ENCODE data around the gene RRN3.
"Not testable (repeated sequence)": the region's sequence is repeated elsewhere in the genome, so short reads cannot be mapped to it uniquely, and the experiment has no call there.

Gene RRN3

DNA sequence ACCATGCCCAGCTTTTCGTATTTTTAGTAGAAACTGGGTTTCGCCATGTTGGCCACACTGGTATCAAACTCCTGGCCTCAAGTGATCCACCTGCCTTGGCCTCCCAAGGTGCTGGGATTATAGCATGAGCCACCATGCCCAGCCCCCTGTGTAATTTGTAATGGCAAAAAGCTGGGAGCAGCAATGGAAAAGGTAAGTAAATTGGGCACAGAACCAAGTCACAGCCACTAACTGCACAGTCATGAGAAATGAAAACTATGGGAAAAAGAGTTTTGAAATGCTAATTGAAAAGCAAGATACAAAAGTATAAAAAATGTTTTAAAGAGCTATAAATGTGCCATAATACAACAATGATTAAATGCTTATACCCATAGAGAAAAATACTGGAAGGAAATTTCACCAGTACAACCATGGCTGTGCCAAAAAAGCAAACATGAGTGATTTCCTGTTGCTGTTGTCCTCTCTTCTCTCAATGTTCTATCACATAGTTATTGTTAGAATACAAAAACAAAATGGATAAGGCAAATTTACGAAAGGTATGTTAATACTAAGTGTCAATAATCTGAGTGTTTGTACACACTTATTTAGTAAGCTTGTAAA is 44.4 kb downstream of the RRN3 start:
- H3K27me3 ChIP-seq (ENCODE audit: insufficient read depth, low read length, poor library complexity) = no peaks in the 10 kb centered on the region
- TF ChIP-seq EZH2 (IDR thresholded peaks at IDR 0.05; ENCODE audit: borderline replicate concordance, low read depth, low read length, severe bottlenecking) = no peak
- TF ChIP-seq, protein P1, sequence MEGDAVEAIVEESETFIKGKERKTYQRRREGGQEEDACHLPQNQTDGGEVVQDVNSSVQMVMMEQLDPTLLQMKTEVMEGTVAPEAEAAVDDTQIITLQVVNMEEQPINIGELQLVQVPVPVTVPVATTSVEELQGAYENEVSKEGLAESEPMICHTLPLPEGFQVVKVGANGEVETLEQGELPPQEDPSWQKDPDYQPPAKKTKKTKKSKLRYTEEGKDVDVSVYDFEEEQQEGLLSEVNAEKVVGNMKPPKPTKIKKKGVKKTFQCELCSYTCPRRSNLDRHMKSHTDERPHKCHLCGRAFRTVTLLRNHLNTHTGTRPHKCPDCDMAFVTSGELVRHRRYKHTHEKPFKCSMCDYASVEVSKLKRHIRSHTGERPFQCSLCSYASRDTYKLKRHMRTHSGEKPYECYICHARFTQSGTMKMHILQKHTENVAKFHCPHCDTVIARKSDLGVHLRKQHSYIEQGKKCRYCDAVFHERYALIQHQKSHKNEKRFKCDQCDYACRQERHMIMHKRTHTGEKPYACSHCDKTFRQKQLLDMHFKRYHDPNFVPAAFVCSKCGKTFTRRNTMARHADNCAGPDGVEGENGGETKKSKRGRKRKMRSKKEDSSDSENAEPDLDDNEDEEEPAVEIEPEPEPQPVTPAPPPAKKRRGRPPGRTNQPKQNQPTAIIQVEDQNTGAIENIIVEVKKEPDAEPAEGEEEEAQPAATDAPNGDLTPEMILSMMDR (IDR thresholded peaks at IDR 0.05; ENCODE audit: borderline replicate concordance, extremely low read depth, low read length, poor library complexity, severe bottlenecking) = no peak
- H4K20me1 ChIP-seq (ENCODE audit: insufficient read depth, low read length) = peaks cover 5% of the 10 kb centered on the region
- no peak for ATAC-seq (ENCODE audit: insufficient read depth, low read depth)
- no peak overlapping the region for H2AFZ ChIP-seq (ENCODE audit: low read depth, low read length)
- H3K27ac ChIP-seq (ENCODE audit: low read length) = no peak overlapping the region
- no peak overlapping the region for H3K4me3 ChIP-seq (ENCODE audit: low read depth in 1 of 2, low read length in 2 of 2)
- peaks cover 20% of the 10 kb centered on the region for H3K36me3 ChIP-seq (ENCODE audit: insufficient read depth, low read length)
- H3K4me1 ChIP-seq (ENCODE audit: insufficient read depth, low read length) = peaks cover 10% of the 10 kb centered on the region
- DNase-seq = no peak
- no peaks in the 10 kb centered on the region for H3K9me3 ChIP-seq (ENCODE audit: insufficient read depth, low read length, severe bottlenecking)
- H3K79me2 ChIP-seq (ENCODE audit: insufficient read depth, low read length) = peaks cover 38% of the 10 kb centered on the region
- no peak overlapping the region for H3K9ac ChIP-seq (ENCODE audit: low read depth, low read length)
- H3K4me2 ChIP-seq (ENCODE audit: insufficient read depth, low read length) = no peak overlapping the region

DNA sequence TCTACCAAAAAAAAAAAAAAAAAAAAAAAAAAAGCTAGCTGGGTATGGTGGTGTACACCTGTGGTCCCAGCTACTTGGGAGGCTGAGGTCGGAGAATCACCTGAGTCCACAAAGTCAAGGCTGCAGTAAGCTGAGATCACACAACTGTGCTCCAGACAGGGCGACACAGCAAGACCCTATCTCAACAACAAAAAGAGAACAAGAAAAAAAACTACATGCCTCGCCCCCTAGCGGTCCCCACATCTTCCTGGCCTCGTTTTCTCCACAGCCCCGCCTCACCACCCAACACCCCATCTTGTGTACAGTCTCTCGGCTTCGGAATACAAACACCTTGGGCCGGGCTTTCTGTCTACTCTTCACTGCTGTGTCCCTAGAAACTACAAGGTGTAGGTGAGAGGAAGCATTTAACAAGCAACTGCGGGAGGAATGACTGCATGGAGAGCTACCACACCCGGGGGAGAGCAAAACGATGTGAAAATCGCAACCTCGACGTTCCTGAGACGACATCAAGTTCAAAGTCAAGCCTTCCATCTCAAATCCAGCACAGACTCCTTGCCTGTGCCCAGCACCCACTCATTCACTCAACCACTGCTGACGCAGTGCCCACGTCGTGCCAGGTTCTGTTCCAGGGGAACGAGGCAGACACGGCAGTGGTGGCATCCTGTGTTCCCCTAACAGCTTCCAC is 47.2 kb downstream of the RRN3 start:
- DNase-seq (no peak), ATAC-seq (ENCODE audit: insufficient read depth, low read depth) (no peak)
- Histone ChIP-seq H3K27ac (ENCODE audit: low read length) (no peak overlapping the region), H3K4me2 (ENCODE audit: insufficient read depth, low read length) (no peak overlapping the region), H3K36me3 (ENCODE audit: insufficient read depth, low read length) (peaks cover 35% of the 10 kb centered on the region), H3K4me3 (ENCODE audit: low read depth in 1 of 2, low read length in 2 of 2) (no peak overlapping the region), H3K9me3 (ENCODE audit: insufficient read depth, low read length, severe bottlenecking) (no peaks in the 10 kb centered on the region), H4K20me1 (ENCODE audit: insufficient read depth, low read length) (peaks cover 5% of the 10 kb centered on the region), H3K9ac (ENCODE audit: low read depth, low read length) (no peak overlapping the region), H2AFZ (ENCODE audit: low read depth, low read length) (no peak overlapping the region), H3K27me3 (ENCODE audit: insufficient read depth, low read length, poor library complexity) (no peaks in the 10 kb centered on the region), H3K79me2 (ENCODE audit: insufficient read depth, low read length) (peaks cover 17% of the 10 kb centered on the region), H3K4me1 (ENCODE audit: insufficient read depth, low read length) (no peaks in the 10 kb centered on the region)
- TF ChIP-seq, protein P1 (IDR thresholded peaks at IDR 0.05; ENCODE audit: borderline replicate concordance, extremely low read depth, low read length, poor library complexity, severe bottlenecking) = no peak
- no peak for TF ChIP-seq EZH2 (IDR thresholded peaks at IDR 0.05; ENCODE audit: borderline replicate concordance, low read depth, low read length, severe bottlenecking)

DNA sequence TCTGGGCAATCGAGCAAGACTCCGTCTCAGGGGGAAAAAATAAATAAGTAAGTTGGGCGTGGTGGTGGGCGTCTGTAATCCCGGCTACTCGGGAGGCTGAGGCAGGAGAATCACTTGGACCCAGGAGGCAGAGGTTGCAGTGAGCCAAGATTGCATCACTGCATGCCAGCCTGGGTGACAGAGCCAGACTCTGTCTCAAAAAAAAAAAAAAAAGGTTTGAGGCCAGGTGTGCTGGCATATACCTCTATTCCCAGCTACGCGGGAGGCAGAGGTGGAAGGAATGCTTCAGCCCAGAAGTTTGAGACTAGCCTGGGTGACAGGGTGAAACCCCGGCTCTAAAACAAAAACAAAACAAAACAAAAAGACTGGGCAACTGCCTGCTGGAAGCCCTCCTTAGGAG is 48.8 kb downstream of the RRN3 start:
- peaks cover 50% of the 10 kb centered on the region for H3K36me3 ChIP-seq (ENCODE audit: insufficient read depth, low read length)
- not testable (repeated sequence) for H3K9me3 ChIP-seq (ENCODE audit: insufficient read depth, low read length, severe bottlenecking); H3K4me3 ChIP-seq (ENCODE audit: low read depth in 1 of 2, low read length in 2 of 2); H2AFZ ChIP-seq (ENCODE audit: low read depth, low read length); H3K27me3 ChIP-seq (ENCODE audit: insufficient read depth, low read length, poor library complexity); H3K79me2 ChIP-seq (ENCODE audit: insufficient read depth, low read length); H3K27ac ChIP-seq (ENCODE audit: low read length); DNase-seq; H3K4me2 ChIP-seq (ENCODE audit: insufficient read depth, low read length); H4K20me1 ChIP-seq (ENCODE audit: insufficient read depth, low read length); H3K9ac ChIP-seq (ENCODE audit: low read depth, low read length); ATAC-seq (ENCODE audit: insufficient read depth, low read depth); H3K4me1 ChIP-seq (ENCODE audit: insufficient read depth, low read length)

DNA sequence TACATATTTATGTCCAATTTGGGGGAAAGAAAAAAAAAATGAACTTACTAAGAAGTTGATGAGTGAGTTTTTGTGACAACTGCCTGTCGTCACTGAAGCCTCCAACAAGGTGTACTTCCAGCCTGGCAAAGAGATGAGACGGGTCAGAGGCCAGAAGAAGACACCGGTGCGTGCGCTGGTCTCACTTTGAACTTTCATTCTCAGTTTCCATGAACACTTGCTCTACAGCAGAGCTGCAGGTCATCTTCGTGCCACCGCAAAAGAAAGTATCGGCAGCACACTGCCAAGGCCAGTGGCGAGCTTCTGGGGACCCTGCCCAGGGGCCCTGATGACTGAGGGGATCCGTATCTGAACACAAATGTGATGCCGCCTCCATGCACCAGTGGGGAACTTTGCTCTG is 49.8 kb downstream of the RRN3 start:
- ATAC-seq (ENCODE audit: insufficient read depth, low read depth) (no peak), DNase-seq (no peak)
- Histone ChIP-seq H3K9ac (ENCODE audit: low read depth, low read length) (no peak overlapping the region), H2AFZ (ENCODE audit: low read depth, low read length) (no peak overlapping the region), H3K4me2 (ENCODE audit: insufficient read depth, low read length) (no peak overlapping the region), H3K4me1 (ENCODE audit: insufficient read depth, low read length) (no peaks in the 10 kb centered on the region), H3K9me3 (ENCODE audit: insufficient read depth, low read length, severe bottlenecking) (no peaks in the 10 kb centered on the region), H3K27ac (ENCODE audit: low read length) (no peak overlapping the region), H4K20me1 (ENCODE audit: insufficient read depth, low read length) (peaks cover 5% of the 10 kb centered on the region), H3K36me3 (ENCODE audit: insufficient read depth, low read length) (peaks cover 60% of the 10 kb centered on the region), H3K79me2 (ENCODE audit: insufficient read depth, low read length) (no peaks in the 10 kb centered on the region), H3K27me3 (ENCODE audit: insufficient read depth, low read length, poor library complexity) (no peaks in the 10 kb centered on the region), H3K4me3 (ENCODE audit: low read depth in 1 of 2, low read length in 2 of 2) (no peak overlapping the region)
- TF ChIP-seq, protein P1 (IDR thresholded peaks at IDR 0.05; ENCODE audit: borderline replicate concordance, extremely low read depth, low read length, poor library complexity, severe bottlenecking) = no peak
- no peak for TF ChIP-seq EZH2 (IDR thresholded peaks at IDR 0.05; ENCODE audit: borderline replicate concordance, low read depth, low read length, severe bottlenecking)
